Germinal center (tissue), 1 donor: ENCODE results near the gene PRKG1.

Experiments used
- DNase-seq: peaks from one replicate; pipeline ENCODE4 v3.0.0; 2012; ENCODE audit warnings: mixed read lengths, low spot score

Gene PRKG1

DNA sequence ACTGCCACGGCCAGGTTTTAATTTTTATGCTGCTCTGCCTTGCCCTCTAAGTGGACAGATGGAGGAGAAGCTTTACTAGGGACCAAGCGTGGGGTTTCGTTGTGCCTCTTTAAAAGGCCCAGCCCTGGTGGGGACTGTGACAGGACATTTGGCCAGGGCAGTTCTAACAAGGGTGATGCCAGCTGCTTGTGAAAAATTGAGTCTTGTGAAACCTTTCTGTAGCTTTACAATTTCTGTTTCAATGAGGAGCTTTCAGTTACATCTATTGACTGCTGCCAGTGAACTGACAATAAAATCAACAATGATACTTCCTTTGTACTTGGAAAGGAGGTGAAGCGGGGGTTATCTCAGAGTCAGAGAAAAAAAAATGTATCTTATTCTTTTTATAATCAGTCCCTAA is 858.2 kb downstream of the PRKG1 start:
- DNase-seq: no peak

DNA sequence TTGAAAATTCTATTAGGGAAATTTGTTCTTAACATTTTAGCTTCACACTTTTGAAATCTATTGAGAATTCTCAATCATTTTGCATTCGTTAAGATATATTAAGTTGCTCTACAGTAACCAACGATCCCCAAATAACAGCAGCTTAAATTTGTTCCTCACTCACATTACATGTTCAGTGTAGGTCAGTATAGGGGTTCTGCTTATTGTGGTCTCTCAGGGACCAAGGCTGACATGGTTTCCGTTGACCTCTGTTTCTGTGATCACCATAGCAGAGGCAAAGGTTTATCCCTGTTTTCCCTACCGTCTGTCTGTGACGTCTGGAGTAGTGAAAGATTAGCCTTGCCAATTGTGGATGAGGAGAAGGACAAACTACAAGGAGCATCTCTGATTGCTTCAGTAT is 860.1 kb downstream of the PRKG1 start:
- DNase-seq: no peak

DNA sequence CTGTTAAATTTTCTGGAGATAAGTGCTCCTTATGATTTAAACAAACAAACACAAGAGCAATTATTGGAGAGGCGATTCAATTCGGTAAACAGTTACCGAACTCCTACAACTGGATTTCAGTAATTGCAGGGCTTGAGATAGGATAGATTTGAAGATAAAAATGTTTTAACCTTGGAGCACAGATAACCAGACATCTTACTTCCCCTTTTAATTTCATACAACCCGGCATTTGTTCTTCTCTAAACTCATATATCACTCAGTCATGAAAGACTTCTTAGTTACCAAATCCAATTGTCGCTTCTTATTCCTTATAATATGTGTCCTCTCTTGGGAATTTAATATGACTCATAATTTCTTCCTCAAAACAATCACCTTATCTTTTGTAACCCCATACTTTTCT is 861.1 kb downstream of the PRKG1 start:
- no peak for DNase-seq

DNA sequence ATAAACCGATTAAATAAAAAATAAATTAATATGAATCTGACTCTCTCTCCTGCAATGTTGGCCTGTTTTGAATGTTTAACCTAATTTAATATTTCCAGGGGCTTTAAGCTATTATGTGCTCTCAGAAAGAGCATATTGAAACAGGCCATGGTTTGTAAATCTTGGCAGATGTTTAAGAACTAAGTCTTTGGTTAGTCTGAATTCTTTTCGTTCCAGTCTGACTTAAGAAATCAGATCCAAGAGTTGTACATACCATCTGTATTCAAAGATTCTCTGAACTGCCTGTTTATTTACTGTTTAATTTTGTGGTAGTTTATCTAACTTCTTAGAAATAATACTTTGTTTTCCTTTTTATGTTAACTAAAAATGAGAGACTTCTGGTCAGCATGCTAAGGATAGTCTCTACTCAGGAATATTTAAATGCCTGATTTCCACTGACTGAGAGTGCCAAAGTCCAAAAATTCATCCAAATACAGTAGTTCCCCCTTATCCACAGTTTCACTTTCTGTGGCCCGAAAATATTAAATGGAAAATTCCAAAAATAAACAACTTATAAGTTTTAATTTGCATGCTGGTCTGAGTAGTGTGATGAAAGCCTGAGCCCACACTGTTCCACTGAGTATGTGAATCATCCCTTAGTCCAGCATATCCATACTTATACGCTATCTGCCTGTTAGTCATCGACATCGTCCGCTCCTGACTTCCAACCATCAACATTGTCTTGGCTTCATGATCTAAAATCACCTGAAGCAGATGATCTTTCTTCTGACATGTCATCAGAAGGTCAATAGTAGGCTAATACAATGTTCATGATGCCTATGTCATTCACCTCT is 863.2 kb downstream of the PRKG1 start:
- no peak for DNase-seq

DNA sequence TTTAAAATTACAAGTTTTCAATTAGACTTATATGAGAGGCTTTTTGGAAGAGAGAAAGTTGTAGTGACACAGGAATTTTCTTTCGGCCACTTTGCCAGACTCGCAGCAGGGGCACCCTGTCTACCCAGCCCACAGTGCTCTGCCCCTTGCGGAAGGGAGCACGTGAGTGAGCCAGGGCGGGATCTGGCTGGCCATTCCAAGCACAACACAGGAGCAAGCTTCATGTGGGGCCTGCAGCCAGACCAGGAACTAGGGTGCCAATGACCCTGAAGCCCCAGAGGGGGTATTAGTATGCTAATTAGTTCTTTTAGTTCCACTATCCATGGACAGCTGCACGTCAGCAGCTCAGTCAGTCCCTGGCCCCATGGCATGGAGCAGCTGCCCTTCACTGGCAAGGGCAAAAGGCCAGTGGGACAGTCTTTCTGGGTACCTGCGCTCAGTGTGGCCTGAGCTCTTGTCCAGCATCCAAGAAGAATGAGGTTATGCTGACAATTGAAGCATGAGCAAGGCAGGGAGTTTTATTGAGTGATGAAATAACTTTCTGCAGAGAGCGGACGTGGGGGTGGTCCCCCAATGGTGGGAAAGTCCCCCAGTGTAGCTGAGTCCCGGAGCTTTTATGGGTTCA is 876.2 kb downstream of the PRKG1 start:
- no peak for DNase-seq

DNA sequence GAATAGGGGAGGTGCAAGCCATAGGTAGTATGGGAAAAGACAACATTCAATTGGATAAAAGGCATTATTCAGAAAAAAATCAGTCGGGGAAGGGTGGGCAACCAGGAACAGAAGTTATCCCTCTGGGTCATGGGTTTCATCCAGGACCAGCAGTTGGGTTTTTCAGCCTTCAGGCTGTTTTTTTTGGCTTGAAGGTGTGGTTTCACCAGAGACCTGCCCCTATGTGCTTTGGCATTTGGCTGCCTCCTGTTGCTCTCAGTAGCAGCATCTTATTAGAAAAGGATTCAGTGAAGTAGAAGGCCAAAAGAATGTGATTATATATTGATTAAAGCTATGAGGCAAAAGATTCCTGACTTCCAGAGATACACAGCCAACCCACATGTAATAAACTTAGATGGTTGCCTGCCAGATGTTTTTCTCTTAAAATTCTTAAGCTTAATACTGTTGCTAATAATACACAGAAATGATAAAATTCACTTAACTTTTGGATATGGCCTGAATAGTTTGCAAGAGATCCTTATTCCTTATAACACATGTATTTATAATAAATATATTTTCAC is 876.8 kb downstream of the PRKG1 start:
- DNase-seq: no peak

DNA sequence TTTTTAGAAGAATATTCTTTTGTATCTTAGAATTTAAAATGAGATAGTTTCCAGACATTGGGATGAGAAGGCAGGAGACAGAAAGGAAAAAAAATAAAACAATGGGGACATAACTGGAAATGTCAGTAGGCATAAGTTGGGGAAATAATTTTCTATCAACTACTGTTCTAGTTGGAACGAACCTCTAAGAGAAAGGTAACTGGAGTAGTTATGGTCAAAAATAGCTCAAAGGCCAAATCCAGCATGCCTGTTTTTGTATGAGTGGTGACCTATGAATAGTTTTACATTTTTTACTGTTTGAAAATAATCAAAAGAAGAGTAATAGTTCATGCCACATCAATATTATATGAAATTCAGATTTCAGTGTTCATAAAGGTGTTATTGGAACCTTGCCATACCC is 877.3 kb downstream of the PRKG1 start:
- no peak for DNase-seq

DNA sequence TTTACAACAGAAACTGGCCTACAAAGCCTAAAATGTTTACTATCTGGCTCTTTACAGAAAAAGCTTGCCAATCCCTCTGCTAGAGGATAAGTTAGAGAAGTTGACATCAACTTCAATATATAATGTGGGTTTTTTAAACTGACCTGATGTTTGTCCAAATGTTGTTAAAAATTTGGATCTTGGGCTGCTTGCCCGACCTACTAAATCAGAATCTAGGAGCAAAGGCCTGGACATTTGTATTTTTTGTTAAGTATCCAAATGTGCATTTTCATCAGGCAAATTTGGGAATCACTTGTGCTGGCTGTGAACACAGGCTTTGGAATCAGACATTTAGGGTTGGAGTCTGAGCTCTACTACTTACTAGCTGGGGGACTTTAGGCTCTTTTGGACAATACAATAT is 877.8 kb downstream of the PRKG1 start:
- DNase-seq: no peak

DNA sequence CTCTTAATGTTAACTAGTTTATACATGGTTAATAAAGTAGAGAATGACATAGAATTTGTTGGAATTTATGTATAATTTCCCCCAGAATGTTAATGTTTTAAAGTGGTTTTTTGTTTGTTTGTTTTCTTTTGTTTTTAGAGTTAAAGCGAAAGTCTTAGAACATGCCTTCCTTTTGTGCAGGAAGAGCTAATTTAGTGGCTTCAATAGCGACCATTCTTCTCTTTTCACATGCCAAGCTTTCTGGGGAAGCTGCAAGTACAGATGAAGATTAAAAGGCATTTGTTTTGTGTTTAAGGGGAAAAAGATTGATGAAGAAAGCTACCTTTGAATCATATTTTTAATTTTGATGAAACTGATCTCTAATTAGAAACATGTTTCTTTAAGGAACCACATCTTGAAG is 881.4 kb downstream of the PRKG1 start:
- DNase-seq: no peak

DNA sequence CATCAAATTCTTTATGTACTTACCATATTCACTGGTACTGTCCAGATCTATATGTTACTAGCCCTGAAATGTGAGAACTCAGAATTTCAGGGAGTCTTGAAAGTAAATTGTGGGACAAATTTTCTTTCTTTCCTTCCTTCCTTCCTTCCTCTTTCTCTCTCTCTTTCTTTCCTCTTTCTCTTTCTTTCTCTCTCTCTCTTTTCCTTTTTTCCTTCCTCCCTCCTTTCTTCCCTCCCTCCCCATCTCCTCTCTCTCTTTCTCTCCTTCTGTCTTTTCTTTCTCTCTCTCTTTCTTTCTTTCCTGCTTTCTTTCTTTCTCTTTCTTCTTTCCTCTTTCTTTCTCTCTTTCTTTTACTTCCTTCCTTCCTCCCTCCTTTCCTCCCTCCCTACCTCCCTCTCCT is 882.5 kb downstream of the PRKG1 start:
- DNase-seq: no peak

DNA sequence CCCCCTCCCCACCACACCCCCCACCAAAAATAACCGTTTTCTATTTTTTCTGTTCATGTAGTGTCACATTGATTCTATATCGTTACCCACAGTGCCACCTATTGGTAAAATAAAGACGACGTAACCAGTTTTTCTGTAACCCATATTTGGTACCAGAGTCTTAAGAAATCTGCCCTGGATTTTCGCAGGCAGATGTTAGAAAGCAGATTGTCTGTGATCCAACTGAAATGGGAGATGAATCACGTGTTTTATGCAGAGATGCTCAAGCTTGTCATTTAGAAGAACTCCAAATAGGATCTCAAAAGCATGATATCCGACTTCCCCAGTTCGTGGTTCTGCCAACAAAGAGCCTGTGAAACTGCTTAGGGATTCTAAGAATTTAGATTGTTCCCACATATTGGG is 886.2 kb downstream of the PRKG1 start:
- DNase-seq: peak; percentile 16

DNA sequence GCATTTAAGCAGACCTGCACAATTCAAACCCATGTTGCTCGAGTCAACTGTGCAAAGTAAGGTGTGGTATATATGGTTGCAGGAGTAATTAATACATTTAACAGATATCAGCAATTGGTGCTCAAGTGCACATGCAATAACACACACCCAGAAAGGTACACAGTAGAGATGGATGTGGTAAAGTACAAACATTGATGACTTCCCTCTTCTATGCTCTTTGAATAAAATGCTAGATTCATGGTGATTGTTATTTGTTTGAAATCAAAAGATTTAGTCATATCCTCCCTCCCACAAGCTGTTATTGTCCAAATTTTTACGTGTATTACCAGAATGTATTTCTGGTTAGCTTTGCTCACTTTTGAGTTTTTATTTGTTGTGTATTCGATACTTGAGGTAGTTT is 887.1 kb downstream of the PRKG1 start:
- DNase-seq: no peak

DNA sequence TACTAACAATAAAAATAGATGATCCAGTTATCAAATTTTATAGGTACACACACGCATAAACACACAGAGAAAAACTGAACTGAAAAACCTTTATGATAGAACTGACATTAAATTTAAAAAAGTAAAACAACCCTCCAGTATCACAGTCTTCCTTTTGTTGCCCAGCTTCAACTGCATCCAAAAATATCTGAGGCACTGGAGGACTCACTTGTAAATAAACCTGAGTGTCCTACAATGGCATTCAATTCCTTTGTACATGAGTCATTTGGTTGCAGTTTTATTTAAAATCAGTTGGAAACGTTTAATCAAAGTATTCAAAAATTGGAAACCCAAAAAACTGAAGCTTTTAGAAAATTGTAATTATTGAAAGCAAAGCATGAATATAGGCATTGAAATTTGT is 890.3 kb downstream of the PRKG1 start:
- DNase-seq: no peak

DNA sequence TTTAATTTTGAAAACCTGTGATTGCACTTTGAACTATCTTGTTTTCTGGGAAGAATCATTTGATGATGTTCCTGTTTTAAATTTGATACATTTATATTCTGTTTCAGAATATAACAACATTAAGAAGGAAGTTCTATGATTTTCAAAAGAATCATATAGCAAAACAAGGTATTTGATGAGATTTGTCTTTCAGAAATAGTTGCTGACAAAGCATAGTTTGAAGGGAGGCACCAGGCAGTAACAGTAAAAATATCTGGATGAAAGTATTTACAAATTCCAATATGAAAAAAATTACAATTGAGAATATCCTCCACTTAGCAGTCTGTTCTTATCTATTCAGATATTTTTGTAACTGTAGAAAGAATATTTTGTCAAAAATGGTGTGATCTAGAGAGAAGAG is 891.2 kb downstream of the PRKG1 start:
- DNase-seq: no peak

DNA sequence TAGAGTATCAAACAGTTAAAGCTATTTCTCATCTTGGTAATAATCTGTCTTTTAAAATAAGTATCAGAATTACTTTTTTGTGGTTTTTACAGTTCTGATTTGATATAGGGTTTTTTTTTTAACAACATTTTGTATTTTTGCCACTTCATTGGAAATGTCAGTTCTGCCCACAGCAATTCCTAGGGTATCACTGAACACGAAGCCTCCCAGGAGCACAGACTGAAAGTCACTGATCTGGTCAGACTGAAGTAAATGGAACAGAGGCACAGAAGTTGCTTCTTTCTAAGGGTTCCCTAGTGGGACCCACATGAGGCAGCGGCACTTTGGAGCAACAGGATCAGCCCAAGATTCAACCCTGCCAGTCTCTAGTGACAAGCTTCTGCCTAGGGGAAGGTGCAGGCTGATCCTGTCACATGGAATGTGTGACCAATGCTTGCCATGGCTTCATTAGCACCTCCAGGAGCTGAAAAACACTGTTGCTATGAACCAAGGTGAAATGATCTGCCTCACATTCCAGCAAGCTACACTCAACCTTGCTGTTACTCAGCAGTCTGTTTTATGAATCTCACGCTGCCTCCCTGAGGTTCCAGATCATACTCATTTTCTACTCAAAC is 898.6 kb downstream of the PRKG1 start:
- DNase-seq: no peak

DNA sequence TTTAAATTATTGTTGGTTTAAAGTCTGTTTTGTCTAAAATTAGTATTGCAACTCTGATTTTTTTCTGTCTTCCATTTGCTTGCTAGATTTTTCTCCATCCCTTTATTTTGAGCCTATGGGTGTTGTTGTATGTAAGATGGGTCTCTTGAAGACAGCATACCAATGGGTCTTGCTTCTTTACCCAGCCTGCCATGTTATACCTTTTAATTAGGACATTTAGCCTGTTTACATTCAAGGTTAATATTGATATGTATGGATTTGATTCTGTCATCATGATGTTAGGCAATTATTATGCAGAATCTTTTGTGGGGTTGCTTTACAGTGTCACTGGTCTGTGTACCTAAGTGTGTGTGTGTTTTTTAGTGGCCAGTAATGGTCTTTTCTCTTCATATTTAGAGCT is 906.5 kb downstream of the PRKG1 start:
- DNase-seq: no peak

DNA sequence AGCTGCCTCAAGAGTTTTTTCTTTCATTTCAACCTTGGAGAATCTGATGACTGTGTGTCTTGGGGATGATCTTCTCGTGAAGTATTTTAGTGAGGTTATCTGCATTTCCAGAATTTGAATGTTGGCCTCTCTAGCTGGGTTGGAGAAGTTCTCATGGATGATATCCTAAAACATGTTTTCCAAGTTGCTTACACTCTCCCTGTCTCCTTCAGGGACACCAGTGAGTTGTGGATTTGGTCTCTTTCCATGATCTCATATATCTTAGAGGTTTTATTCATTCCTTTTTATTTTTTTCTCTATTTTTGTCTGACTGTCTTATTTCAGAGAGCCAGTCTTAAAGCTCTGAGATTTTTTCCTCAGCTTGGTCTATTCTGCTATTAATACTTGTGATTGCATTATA is 907.4 kb downstream of the PRKG1 start:
- no peak for DNase-seq

DNA sequence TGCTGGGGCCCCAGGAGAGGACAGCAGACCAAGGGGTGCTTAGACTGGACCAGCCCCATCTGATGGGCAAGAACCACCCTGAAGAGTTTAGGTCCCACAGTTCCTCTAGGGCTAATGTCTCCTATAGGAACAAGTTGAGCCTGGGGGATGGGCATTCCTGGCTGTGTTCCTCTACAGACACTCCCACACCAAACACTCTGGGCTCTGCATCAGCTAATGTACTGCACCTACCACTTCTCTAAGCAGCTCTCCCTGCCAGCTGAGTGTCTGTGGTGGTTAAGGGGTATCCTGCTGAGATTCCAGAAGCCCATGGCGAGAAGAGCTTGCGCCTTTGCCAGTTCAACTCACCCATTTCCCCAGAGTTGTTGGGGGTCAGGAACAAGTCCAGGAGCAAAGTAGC is 909.2 kb downstream of the PRKG1 start:
- no peak for DNase-seq

DNA sequence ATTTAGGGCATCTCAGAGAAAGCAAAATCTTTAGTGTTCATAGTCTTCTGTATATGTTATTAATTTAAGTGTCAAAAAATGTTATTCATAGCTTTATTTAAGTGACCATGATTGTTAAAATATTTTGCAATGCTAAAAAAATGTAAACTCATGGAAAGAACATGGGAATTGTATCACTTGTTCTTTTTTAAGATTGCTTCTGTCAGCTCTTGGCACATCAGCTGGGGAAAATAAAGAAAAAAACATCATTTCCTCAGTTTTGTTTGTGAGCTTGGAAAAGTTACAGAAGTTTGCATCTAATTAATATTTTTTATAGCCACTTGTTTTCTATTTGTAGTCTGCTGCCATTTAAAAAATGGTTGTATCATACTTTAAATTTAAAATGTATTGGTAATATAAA is 911.0 kb downstream of the PRKG1 start:
- DNase-seq: no peak

DNA sequence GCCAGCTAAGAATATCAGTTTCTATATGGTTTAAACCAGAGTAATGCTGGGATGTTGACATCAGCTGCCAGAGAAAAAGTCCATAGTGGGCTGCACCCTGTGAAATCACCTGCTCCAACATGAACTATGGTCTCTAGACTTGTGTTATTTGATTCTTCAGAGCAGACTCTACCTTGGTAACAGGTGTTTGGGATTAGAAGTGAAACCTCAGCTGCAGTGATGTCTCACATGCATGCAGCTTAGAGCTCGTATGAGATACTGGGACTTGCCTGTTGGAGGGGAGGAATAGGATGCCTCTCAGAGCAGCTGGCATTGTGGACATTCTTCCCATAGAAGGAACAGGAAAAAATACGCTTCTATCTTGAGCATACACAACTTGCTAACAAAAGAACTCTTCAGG is 912.2 kb downstream of the PRKG1 start:
- no peak for DNase-seq

DNA sequence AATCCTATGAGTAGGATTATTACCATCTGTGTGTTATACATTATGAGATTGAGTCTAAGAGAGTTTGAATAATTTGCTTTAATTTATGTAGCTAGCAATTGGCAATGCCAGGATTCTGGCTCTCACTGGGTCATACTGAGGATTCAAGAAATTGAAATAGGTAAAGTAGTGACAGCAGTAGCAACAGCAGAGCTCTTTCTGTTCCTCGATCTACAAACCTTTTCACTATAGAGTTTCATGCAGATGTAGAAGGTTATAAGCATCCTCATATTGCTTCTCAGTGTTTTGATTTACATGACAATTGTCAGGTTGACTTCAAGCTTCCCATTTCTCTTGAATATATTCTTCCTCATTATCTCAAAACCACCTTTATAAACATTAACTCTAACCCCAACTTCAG is 919.2 kb downstream of the PRKG1 start:
- DNase-seq: no peak

DNA sequence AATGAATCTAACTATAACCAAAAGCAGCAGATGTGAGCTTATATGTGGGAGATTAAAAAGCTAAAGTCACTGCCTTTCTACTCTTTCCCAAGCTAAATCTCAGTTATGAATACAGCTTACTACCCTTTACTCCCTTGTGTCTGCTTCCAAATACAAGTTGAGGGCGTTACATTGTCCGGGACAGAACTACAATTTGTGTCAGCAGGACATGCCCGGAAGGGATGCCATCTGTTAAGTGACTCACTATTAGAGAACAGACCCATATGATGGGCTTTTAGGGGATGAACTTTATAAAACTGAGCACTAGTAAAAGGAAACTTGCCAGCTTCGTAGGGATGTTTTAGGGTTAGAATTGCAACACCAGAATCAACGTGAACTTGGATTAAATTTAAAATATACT is 924.8 kb downstream of the PRKG1 start:
- DNase-seq: no peak

DNA sequence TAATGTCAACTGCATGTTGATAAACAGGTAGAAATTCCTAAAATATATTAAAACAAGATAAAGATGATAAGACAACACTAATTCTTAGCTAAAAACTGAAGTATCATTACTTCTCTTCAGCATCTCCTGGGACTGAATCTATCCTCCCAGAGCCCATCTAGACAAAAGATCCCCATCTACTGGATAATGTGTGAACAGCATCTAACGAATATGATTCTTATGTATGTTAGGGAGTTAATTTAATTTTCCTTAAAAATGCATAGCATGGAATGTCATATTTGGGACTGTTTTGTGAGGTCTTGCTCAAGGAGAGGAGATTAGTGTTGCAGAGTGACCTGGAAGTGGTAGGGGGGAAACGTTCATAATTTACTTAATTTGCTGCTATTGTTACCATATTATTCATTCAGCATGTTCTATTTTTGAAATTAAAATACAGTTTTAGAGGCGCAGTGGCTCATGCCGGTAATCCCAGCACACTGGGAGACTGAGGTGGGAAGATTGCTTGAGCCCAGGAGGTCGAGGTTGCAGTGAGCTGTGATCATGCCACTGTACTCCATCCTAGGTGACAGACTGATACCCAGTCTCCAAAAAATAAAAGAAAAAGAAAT is 930.2 kb downstream of the PRKG1 start:
- DNase-seq: peak; percentile 13
